Activated CD8-positive, alpha-beta T cell treated with anti-CD3 and anti-CD28 coated beads, Interleukin-2, amount 10 ng/mL, durations not matched to agents 7 days and 5 days (primary cell): Measurements from ENCODE around the gene BSN. TPM values are rescaled to one million over a fixed set of nuclear protein-coding genes. Genes with fewer than 3 reads are reported as not detected.
"Not testable (repeated sequence)": the region's sequence is repeated elsewhere in the genome, so short reads cannot be mapped to it uniquely, and the experiment has no call there.

ENCODE experiments used
- ATAC-seq: fragments of 150-1000 bp; cut with Tn5 transposase; one replicate; pipeline ENCODE4 v1.10.0; 2021; ENCODE audit warnings: moderate library complexity
- CTCF ChIA-PET: fragments of 350-600 bp; sonication (Branson Sonifier 250); formaldehyde crosslinking; loops from one replicate; lab custom pipeline; 2021; ENCODE audit warnings: antibody characterized with exemption; lab: Charles Lee
- POLR2A ChIA-PET: fragments of 350-600 bp; sonication (Branson Sonifier 250); formaldehyde crosslinking; loops from one replicate; lab custom pipeline; 2021; ENCODE audit warnings: antibody characterized with exemption; lab: Charles Lee
- DNase-seq: peaks from one replicate; pipeline ENCODE4 v3.0.0-alpha.2; 2020
- H3K27ac Mint-ChIP-seq: one replicate; pipeline ENCODE4 v1.8.0; 2021; ENCODE audit warnings: mild to moderate bottlenecking, mixed read lengths
- H3K27me3 Mint-ChIP-seq: one replicate; pipeline ENCODE4 v1.8.0; 2021; ENCODE audit warnings: low read depth, mixed read lengths
- H3K36me3 Mint-ChIP-seq: one replicate; pipeline ENCODE4 v1.8.0; 2021; ENCODE audit warnings: low read depth, mixed read lengths
- H3K4me1 Mint-ChIP-seq: one replicate; pipeline ENCODE4 v1.8.0; 2021; ENCODE audit warnings: low read depth, mixed read lengths
- H3K4me3 Mint-ChIP-seq: one replicate; pipeline ENCODE4 v1.8.0; 2021; ENCODE audit warnings: mild to moderate bottlenecking, mixed read lengths
- H3K9me3 Mint-ChIP-seq: one replicate; pipeline ENCODE4 v1.8.0; 2022; ENCODE audit warnings: mixed read lengths; ENCODE audit not compliant: insufficient read depth
- total RNA-seq, 2 experiments: library from RNA; stranded (reverse); gene quantifications; one replicate each; pipeline ENCODE4 v1.2.3, GENCODE V29; 2021

BSN gene
- total RNA-seq, 2 experiments from 2014 or later: 0.05 to 0.34 TPM

DNA sequence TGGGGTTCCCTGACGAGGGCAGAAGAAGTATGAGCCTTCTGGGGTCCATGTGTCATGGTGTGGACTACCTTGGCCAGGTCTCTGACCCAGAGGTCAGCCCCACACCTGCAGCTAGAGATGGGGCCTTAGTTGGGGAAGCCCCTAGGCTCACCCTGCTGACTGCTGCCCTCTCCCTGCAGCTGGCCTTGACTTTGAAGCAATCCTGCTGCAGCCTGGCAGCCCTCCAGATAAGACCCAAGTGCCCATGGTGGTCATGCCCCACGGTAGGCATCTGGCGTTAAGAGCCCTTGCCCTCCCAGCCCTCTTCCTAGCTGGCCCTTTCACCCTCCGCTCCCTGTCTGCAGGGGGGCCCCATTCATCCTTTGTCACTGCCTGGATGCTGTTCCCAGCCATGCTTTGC, 127.3 kb downstream of the BSN start:
- Mint-ChIP-seq H3K36me3 (peaks cover 35% of the 10 kb centered on the region), H3K9me3 (no peaks in the 10 kb centered on the region), H3K27me3 (no peaks in the 10 kb centered on the region), H3K27ac (no peak overlapping the region), H3K4me1 (peaks cover 8% of the 10 kb centered on the region), H3K4me3 (no peak overlapping the region)
- no peak for DNase-seq
- ATAC-seq: no peak
- ChIA-PET POLR2A (no interaction called here), CTCF (no interaction called here)

DNA sequence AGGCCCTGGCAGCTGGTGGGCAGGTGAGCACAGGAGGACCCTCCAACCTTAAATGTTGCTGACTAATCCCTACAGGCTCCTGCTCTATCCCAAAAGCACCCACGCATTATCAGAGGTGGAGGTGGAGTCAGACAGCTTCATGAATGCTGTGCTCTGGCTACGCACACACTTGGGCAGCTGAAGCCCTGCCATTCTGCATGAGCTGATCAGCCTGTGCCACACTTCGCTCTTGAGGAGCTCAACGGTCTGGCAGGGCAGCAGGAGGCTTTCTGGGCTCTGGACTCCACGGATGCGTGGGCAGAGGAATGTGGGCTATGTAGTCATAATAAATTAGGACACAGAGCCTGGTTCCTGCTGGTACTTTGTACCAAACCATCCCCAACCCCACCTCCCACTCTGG, 128.9 kb downstream of the BSN start:
- peaks cover 12% of the 10 kb centered on the region for H3K4me1 Mint-ChIP-seq
- H3K9me3 Mint-ChIP-seq: no peaks in the 10 kb centered on the region
- H3K27ac Mint-ChIP-seq: no peak overlapping the region
- no peaks in the 10 kb centered on the region for H3K27me3 Mint-ChIP-seq
- H3K36me3 Mint-ChIP-seq: peaks cover 25% of the 10 kb centered on the region
- DNase-seq (no peak), ATAC-seq (no peak)
- CTCF ChIA-PET: interaction anchor here (1.1 kb wide), 1 partner anchor 143 kb away, joined by 3 read pairs; no protein-coding TSS in a partner anchor
- POLR2A ChIA-PET: interaction anchor here (0.6 kb wide), 1 partner anchor 327 kb away, joined by 3 read pairs; no protein-coding TSS in a partner anchor
- no peak overlapping the region for H3K4me3 Mint-ChIP-seq

DNA sequence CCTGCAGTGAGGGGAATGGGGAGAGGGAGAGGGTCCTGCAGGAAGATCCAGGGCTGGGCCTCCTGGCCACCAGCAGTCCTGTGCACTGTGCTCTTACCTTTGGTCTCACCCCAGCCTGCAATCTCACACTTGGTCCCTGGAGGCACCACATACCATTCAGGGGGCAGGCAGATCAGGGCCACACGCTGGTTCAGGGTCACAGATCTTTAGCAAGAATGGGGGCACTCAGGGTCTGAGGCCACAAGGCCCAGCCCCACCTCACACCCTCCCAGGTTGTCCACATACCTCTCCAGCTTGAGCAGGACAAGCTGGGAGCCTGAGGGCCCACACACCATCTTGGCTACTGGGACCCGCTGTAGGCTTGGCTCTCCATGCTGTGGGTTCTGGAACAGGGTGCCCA, 130.2 kb downstream of the BSN start:
- ATAC-seq, H3K27ac Mint-ChIP-seq, H3K27me3 Mint-ChIP-seq, DNase-seq, H3K9me3 Mint-ChIP-seq, H3K4me3 Mint-ChIP-seq, POLR2A ChIA-PET, CTCF ChIA-PET: not testable (repeated sequence)
- Mint-ChIP-seq H3K36me3 (peaks cover 21% of the 10 kb centered on the region), H3K4me1 (peaks cover 21% of the 10 kb centered on the region)

DNA sequence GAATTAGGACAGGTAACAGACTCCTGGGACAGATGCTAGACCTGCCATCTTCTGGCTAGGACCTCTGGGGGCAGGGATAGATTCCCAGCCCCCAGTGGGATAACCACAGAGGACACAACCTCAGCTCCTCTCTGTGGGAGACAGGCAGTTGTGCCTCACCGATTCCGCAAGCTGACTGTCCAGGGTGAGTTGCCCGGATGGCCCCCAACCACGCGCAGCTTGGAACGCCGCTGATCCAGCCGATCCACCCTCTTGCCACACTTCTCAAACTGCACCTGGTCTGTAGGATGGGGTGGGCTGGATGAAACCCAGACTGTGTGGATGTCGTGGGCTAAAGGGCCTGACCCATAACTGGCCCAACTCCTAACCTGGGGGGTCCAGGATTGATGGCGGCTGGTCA, 130.8 kb downstream of the BSN start:
- H3K4me3 Mint-ChIP-seq, H3K9me3 Mint-ChIP-seq, POLR2A ChIA-PET, H3K27ac Mint-ChIP-seq, ATAC-seq, CTCF ChIA-PET, H3K27me3 Mint-ChIP-seq, DNase-seq: not testable (repeated sequence)
- Mint-ChIP-seq H3K4me1 (peaks cover 26% of the 10 kb centered on the region), H3K36me3 (peaks cover 16% of the 10 kb centered on the region)

DNA sequence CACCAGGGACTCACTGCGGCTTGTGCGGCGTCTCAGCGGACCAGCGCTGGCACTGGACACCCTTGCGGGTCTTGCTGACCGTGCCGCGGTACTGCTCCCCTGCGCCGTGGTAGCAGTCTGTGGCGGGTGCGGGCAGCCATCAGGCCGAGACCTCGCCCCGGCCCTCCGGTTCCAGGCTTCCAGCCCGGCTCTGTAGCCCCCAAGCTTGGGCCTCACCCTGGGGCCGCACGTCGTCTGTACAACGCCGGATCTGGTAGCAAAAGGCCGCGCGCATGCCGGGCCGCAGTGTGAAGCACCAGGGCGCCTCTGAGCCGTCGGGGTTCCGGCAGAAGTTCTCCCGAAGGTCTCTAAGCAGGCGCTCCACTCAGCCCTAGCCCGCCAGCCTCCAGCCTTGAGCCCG, 131.6 kb downstream of the BSN start:
- H3K9me3 Mint-ChIP-seq, POLR2A ChIA-PET, ATAC-seq, H3K27me3 Mint-ChIP-seq, DNase-seq, H3K4me3 Mint-ChIP-seq, H3K27ac Mint-ChIP-seq, CTCF ChIA-PET: not testable (repeated sequence)
- H3K4me1 Mint-ChIP-seq: peaks cover 34% of the 10 kb centered on the region
- H3K36me3 Mint-ChIP-seq: peaks cover 14% of the 10 kb centered on the region

DNA sequence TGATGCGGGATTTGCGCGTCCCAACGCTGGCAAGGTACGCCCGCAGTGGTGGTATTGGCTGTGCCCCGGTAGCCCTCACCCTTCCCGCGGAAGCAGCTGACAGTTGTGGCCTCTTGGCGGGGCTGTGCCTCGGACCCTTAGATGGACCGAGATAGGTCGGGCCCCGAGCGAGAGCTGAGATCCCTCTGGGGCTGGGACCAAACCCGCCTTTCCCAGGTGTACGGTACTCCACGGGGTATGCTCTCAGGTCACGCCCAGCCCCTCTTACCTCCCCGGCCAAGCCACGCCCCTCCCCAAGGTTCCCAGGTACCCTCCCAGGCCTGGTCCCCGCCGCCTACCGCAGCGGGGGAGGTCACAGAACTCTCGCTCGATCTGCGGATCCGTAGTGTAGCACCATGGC, 132.1 kb downstream of the BSN start:
- CTCF ChIA-PET: not testable (repeated sequence)

DNA sequence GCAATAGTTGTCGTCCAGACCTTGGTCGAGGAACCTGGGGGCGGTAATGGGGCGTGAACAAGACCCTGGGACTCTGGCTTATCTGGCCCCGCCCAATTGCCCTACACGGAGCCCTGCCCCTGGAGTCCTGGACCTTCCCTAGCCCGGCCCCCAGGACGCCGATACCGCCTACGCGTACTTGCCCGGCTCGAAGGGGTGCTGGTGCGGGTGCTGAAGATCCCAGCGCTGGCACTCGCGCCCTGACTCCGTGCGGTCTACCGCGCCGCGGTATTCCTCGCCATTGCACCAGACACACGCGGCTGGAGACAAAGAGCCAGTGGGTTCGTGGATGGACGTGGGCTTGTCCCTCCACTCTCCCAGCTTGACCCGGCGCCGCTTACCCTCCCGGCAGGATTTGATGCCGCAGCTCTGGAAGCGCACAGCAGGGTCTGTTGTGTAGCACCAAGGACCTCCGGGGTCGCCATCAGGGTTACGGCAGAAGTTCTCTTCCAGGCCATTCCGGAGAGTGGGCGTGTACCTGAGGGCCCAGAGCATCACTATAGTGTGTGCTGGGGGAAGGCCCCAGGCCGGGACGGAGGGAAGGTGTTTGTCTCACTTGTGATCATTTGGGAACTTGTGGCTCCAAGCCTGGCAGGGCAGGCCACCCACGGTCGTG, 132.6 kb downstream of the BSN start:
- DNase-seq (peak; percentile 42), ATAC-seq (peak; percentile 14)
- H3K4me3 Mint-ChIP-seq, POLR2A ChIA-PET, H3K27me3 Mint-ChIP-seq, H3K9me3 Mint-ChIP-seq, CTCF ChIA-PET, H3K27ac Mint-ChIP-seq: not testable (repeated sequence)
- H3K4me1 Mint-ChIP-seq: peaks cover 39% of the 10 kb centered on the region
- peaks cover 14% of the 10 kb centered on the region for H3K36me3 Mint-ChIP-seq

More for the DNA sequence above, 132.1 kb downstream of the BSN start:
- POLR2A ChIA-PET, H3K27me3 Mint-ChIP-seq, H3K27ac Mint-ChIP-seq, H3K9me3 Mint-ChIP-seq: not testable (repeated sequence)
- Mint-ChIP-seq H3K4me3 (peak overlapping the region; percentile 25), H3K36me3 (peaks cover 14% of the 10 kb centered on the region), H3K4me1 (peaks cover 39% of the 10 kb centered on the region)
- ATAC-seq: peak; percentile 1
- DNase-seq: peak; percentile 33

DNA sequence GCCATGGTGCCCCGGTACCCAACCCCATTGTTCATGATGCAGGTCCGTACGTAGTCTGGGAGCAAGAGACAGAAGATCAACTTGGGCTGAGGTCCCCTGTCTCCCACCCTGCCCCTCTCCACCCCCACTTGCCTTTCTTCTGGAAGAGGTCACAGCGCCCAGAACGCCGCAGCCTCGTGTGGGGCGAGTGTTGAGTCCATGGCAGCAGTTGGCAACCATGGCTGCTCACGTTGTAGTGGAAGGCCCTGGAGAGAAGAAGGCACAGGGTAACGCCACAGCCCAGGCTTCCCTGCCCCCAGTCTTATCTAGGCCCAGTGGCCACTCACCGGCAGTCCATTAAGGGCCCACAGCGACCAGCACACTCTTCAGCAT, 133.1 kb downstream of the BSN start:
- DNase-seq, CTCF ChIA-PET, POLR2A ChIA-PET, H3K9me3 Mint-ChIP-seq, ATAC-seq, H3K4me3 Mint-ChIP-seq, H3K27ac Mint-ChIP-seq, H3K27me3 Mint-ChIP-seq: not testable (repeated sequence)
- peaks cover 14% of the 10 kb centered on the region for H3K36me3 Mint-ChIP-seq
- peaks cover 39% of the 10 kb centered on the region for H3K4me1 Mint-ChIP-seq

DNA sequence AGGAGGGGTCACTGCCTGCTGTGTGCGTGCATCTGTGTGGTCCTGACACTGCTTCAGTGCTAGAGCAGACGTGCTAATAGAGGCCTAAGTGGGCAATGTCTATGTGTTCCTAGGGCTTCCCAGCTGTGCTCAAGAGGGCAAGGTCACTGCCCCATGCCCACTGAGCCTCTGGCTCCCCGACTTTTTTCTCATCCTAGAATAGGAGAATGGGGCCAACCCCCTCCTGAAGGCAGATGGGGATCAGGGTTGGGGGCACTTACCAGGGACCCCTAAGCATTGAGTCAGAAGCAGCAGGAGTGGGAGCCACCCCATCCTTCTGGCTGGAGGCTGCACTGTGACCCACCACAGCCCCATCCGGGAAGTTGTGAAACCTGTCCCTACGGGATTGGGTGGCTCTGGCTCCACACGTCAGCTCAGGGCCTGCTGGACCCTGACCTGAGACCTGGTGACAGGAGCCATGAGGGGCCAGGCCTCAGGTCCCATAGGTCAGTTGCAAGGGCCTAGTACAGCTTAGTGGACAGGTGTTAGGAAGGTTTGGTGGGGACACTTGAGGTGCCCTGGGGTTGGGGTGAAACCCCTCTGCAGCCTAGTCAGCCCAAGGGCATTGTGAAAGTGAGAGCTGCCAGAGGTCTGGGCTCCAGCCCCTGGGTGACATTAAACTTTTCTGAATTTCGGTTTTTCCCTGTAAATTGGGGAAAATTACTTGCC, 134.2 kb downstream of the BSN start:
- peaks cover 39% of the 10 kb centered on the region for H3K4me1 Mint-ChIP-seq
- not testable (repeated sequence) for H3K9me3 Mint-ChIP-seq, H3K36me3 Mint-ChIP-seq, H3K27me3 Mint-ChIP-seq, DNase-seq
- peak; percentile 2 for ATAC-seq
- CTCF ChIA-PET: interaction anchor here (1.2 kb wide), 1 partner anchor 151 kb away, joined by 3 read pairs; no protein-coding TSS in a partner anchor
- POLR2A ChIA-PET: interaction anchor here (1.4 kb wide), 1 partner anchor 115 kb away, joined by 3 read pairs; the partner anchor contains the start of gene INKA1
- H3K4me3 Mint-ChIP-seq: peak overlapping the region; percentile 97
- H3K27ac Mint-ChIP-seq: peak overlapping the region; percentile 95

DNA sequence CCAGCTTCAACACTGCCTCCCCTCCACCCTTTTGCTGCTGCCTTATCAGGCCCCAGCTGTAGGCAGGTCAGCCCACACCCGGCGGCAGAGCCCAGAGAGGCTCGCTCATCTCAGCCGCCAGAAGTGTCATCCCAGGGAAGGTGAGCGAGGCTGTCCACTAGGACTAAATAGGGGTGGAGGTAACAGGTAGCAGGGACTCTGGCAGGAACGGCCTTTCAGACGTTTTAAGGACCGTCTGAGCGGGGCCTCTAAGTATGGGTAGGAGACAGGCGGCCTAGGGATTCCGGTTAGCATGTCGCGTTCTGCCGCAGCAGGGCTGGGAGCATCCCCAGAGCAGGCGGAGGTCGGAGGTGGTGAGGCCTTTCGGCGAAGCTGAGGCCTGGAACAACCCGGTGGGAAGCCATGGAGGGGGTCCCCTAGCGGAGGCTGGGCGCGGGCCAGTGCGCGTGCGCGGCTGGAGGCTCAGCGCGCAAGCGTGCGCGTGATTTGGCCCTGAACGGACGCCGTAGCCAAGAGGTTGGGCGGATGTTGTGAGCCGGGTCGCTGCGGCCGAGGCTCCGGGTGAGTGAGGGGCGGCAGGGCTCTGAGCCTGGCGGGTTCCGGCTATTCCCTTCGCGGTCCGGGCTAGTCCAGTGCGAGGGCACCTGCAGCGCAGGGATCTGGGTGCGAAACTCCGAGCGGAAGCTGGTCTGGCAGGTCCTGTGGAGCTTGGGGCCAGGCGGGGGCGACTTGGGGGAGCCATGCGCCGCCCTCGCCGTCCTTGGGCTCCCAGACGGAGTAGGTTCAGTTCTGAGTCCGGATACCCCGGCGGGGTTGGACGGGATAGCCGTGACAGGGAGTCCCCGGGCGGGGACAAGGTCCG, 135.0 kb downstream of the BSN start, which contains the start of the genes MST1 and RNF123:
Gene MST1 (minus strand): TSS at position 429 of the 862 bp plus-strand sequence. CDS start 783 bp downstream, outside the sequence.
Gene RNF123 (plus strand): TSS at position 512 of the 862 bp plus-strand sequence. CDS start 1,609 bp downstream, outside the sequence.
- peak; percentile 93 for DNase-seq
- peak; percentile 83 for ATAC-seq
- H3K4me1 Mint-ChIP-seq: peaks cover 39% of the 10 kb centered on the region
- H3K27me3 Mint-ChIP-seq: no peaks in the 10 kb centered on the region
- H3K4me3 Mint-ChIP-seq: peak within 1 kb of the TSS; percentile 97
- ChIA-PET POLR2A (interaction anchor here (0.6 to 1.4 kb wide), 2 partner anchors 16 to 114 kb away, joined by 3 read pairs; partner anchors contain the start of gene INKA1), CTCF (interaction anchor here (1.2 kb wide), 1 partner anchor 150 kb away, joined by 3 read pairs; no protein-coding TSS in a partner anchor)
- H3K9me3 Mint-ChIP-seq: no peaks in the 10 kb centered on the region
- peak within 1 kb of the TSS; percentile 95 for H3K27ac Mint-ChIP-seq
- H3K36me3 Mint-ChIP-seq: peaks cover 2% of the 10 kb centered on the region
